Left kidney (tissue), 2 donors: ENCODE measurements around the gene DIDO1. TPM values are rescaled to one million over a fixed set of nuclear protein-coding genes. Genes with fewer than 3 reads are reported as not detected.

ENCODE experiments used
- DNase-seq: peaks from one replicate; pipeline ENCODE4 v3.0.0-alpha.2; 2013
- polyA plus RNA-seq: library from polyadenylated mRNA; unstranded; fragments of 120-200 nt; gene quantifications from one replicate; pipeline ENCODE4 v1.2.1, GENCODE V29; 2013; ENCODE audit not compliant: insufficient read length

The DIDO1 gene
- polyA plus RNA-seq, 1 donor = 66.2 TPM

DNA sequence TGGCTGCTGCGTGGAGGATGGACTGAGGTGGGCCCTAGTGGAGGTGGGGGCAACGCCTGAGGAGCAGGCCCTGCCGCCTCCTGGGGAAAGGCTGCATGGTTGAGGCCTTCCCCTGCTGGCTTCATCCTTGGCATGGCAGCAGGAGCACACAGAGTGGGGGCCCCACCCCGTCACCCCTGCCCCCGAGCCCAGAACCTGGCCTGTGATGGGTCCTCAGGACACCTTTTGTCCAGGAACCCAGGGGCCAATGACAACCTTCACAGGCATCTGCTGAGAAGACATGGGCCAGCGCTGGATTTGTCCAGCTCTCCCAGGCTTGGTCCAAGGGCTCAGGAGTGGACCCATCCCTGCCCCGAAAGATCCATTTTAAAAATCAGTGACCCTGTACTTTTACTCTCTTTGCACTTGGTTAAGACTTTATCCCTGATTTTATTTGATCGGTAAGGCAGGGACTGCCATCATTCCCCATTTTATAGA lies 25.6 kb upstream of the DIDO1 start:
- DNase-seq = no peak

DNA sequence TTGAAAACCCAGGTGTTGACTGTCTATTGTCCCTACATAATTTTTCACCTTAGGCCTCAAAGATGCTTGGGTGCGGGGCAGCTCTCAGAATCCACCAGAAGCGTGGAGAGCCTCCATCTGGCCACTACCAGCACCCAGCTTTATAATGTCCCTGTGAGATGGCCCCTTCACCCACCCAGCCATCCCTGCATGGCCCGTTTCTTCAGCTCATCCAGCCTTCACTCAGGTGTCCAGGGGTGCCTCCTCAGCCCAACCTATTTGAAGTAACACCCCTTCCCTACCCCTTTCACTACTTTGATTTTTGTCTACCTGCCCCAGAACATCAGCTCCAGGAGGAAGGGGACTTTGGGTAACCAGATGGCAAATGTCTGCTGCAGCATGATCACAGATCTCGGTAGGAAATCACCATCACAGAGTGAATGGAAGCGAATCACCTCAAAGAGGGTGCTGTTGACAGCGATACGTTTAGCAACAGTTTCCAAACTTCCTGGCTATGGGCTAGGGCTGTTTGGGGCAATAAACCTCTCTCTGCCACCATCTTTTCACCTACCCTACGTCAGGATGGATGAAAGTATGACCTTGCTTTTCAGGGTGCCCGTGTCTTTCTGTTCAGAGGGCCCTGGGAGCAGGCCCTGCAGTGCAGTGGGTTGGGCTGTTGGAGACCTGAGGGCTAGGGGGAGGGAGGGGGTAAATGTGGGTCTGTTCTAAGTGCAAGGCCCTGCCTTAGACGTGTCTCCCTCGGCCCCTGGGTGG lies 25.0 kb upstream of the DIDO1 start:
- no peak for DNase-seq

DNA sequence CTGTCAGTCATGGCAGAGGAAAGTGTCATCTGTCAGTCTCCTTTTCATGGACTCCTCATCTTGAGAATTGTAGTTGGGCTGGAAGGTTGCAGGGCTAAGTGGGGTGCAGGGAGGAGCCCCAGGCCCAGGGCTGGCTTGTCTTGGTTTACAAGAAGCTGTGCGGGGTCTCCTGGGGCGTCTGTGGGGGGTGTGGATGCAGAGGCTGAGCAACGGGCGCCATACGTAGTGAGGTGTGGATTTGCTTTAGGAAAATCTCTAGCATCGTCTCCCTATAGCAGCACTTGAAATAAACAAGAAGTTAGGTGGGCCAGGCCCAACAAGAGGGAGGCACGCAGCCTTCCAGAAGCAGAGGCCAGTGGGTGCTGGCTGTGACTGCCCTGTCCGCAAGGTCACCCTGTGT lies 24.4 kb upstream of the DIDO1 start:
- DNase-seq = no peak

DNA sequence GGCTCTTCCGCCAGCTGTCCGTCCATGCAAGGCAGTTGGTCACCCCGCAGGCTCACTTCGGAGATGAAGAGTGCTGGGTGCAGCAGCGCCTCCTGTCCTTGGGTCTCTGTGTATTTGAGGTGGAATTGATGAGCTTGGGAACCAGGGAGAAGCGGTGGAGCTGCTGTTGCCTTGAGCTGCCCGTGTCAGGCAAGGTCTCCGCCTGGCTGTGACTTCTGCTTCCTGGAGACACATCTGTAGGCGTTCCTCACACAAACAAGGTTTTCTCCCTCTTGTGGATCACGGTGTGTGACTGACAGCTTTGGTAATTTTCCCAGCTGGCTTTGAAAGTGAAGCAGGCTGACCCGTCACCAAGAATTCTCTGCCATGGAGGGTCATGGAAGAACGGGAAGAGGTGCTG lies 23.7 kb upstream of the DIDO1 start:
- no peak for DNase-seq

DNA sequence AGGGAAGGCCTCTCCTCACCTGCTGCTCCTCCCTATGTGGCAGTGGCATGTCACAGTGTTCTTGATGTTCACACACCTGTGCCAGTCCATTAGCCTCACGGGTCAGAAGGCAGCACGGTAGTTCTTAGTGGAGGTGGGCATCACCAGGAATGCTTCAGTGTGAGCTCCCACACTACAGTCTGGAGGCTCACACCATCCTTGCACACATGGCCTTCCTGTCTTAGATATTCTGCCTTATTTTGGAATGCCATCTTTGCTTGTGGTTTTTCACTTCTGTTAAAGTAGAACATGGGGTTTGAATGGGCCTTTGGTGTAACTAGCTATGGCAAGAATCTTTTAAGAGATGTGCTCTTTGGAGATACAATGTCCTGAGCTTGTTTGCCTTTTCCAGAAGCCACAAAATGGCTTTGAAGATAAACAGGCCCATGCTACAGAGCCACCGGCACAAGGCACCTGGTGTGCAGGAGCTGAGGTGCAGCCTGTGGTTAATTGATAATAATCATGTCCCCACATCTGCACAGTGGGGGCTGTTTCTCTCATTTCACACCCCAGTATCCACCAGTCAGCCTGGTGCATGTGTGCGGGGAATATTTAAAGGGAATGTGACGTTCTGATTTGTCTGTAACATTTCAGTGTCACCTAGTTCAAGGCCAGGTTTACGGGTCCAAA lies 23.0 kb upstream of the DIDO1 start:
- no peak for DNase-seq

DNA sequence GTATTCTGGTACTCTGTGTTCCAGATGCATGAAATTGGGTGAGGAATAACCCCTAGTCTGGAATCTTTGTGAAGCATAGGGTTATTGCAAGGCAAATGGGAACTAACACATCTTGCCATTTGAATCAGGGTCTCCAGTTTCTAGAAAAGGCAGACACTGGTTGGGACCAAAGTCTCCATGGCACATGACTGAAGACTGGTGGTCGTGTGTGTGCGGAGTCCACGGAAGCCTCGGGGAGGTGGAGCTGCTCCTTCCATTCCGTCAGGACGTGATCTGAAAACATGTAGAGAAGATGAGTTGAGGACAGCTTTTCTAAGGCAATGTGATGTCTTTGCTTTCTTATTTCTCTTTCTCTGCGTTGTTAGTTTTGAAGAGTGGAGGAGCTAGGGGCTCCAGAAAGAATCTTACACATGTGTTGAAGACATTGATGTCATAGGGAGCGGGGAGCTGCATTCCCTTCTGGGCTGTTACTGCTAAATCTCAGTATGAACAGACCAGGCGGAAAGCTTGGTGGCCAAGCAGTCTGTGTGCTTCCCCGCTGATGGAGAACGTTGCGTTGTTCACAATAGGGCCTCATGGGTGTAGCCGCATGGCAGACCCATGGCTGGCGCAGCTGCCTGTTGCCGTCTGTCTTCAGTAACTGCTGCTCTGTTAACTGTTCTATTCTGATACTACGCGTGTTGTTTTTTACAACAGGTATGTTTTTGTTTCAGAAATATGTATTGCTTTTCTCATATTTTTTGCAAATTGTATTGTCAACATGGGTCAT lies 21.4 kb upstream of the DIDO1 start:
- no peak for DNase-seq

DNA sequence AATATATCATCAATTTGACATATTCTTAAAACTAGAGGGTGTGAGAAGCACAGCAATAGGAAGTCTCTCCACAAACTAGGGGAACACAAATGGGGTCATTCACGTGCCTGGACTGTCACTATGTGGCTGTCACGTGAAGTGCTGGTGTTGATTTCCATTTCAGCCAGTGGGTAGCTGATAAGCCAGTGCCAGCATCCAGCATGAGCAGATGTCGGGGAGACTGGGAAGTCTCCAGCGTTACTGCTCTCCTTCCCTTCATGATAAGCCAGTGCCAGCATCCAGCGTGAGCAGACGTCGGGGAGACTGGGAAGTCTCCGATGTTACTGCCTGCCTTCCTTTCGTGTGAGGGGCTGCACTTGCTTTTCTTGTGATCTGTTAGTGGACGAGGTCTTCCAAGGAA lies 20.6 kb upstream of the DIDO1 start:
- DNase-seq = no peak

DNA sequence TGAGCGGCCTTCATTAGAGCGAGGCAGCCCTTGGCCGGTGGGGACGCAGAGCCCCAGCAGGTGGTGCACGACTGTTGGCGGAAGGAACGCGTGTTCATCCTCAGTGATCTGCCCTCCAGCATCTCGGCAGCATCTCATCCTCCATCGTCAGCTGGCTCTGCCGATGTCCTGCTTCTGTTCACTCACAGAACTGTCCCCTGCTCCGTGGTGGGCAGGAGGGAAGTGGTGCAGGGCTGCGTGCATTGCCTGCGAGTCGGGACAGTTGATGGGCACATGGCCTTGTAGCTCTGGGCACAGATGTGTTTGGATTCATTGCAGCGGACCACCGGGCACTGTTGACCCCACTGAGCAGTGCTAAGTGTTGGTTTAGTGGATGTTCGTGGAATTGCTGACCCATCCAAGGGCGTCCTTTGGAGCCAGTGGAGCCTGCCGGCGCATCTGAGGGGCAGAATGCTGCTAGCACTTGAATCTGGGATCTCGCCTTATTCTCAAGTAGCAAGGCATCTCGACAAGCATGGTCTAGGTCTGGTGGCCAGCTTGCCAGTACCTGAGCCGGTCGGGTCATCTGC lies 19.6 kb upstream of the DIDO1 start:
- no peak for DNase-seq

DNA sequence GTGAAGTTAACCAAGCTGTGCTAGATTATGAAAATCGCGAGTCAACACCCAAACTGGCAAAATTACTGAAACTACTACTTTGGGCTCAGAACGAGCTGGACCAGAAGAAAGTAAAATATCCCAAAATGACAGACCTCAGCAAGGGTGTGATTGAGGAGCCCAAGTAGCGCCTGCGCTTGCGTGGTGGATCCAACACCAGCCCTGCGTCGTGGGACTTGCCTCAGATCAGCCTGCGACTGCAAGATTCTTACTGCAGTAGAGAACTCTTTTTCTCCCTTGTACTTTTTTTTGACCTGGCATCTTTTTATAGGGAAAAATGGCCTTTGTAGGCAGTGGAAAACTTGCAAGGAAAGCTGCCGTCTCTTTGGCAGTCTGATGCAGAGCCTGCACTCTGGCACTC lies 18.4 kb upstream of the DIDO1 start:
- DNase-seq = no peak

DNA sequence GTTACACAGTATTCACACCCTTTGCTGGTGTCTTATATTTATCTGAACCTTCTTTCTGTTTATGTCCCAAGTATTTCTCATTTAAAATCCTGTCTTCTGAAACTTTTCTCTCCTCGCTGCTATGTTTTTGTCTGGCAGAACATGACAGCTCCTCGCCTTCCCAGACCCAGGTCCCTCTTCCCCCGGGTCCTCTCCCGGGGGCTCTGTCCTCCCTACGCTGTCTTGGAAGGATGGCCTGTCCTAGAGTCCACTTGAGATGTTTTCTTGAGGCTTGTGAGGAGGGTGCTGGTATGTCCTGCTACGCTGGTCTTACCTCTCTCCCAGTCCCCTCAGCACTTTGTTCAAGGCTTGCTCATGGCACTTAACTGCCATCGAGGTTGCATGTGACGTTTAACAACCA lies 17.9 kb upstream of the DIDO1 start:
- DNase-seq = no peak

DNA sequence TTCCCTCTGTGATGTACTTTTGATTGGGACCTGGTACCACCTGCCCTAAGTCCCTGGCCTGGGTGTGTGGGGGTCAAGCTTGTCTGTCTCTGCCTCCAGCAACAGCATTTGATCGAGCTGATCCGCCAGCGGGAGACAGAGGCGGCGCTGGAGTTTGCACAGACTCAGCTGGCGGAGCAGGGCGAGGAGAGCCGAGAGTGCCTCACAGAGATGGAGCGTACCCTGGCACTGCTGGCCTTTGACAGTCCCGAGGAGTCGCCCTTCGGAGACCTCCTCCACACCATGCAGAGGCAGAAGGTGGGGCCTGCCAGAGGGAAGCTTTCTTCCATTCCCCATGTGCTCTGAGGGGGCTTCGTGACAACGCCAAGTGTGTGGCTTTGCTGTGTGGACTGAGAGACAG lies 17.1 kb upstream of the DIDO1 start:
- no peak for DNase-seq

DNA sequence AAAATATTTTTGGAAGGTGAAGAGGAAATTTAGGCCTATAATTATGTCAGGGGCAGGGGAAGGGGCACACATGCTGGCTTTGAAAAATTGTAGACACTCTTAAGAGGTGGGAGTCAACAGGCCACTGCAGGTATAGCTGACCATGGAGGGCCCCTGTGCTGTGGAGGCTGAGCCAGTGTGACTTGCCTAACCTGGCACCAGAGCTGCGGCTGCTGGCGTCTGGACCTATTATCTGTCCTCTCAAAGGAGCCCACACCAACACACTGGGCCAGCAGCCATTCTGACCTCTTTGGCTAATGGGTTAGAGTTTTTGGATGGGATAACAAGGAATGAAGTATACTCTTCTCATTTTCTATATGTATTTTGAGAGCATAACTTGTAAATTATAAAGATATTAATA lies 16.2 kb upstream of the DIDO1 start:
- DNase-seq = no peak

DNA sequence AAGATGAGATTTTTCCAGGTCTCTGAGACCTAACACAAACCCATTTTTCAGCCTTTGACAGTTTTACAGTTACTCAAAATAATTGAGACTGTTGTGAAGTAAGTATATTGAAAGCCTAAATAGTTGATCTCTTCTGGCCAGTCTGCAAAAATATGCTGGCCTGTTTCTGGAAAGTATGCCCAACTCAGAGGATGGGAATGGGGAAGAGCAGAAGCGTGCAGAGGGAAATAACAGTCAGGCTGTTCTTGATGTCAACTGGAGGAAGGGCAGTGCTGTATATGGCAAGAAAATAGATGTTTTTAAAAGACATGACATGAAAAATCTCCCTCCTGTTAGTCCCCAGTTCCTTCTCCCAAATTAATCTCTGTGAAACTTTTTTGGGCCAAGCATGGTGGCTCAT lies 15.5 kb upstream of the DIDO1 start:
- DNase-seq = no peak

DNA sequence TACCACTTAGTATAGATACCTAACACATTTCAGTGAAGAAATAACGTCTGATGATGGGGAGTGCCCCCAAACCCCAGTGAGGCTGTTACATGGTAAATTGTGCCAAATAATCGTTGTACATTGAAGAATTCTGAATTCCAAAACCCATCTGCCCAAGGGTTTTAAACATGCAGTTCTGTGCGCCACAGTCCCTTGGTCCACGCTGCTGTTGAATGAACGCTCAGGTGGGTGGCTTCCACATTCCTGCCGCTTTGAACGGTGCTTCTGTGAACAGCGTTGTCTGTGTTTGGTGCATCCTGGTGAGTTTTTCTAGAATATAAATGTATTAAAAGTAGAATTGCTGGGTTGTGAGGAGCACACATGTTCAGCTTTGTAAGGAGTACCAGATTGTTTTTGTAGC lies 14.6 kb upstream of the DIDO1 start:
- DNase-seq = no peak

DNA sequence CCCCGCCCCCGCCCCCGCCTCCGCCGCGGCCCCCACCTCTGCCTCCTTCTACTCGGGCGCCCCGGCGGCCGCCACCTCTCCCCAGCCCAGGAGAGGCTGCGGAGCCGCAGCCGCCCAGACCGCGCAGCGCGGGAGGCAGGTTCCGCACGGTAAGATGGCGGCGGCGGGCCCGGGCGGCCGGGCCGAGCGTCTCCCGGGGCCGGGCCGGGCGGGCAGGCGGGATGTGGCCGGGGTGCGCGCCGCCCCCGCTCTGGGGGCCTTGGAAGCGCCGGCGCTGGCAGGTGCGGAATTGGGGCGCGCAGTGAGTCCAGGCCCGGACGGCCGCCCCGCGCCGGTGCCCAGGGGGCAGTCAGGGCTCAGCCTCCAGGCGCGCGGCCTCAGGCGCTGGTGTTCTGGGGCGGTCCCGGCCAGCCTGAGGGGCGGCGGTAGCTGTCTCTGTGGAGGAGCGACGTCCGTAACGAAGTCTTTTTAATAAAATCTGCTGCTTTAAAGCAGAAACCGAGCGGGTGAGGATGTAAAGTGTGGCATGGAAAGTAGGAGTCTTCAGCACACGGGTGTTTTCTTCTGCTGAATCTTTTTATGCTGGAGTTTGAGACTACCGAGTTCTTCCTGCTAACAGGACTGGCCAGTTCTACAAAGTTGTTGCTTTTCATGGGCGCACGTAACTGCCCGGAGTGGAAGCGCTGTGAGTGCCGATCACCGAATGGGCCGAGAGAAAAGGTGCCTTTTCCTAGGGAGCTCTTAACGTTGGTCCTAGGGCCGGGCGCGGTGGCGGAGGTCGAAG lies 12.0 kb upstream of the DIDO1 start, which contains the start of gene GID8:
GID8 (plus strand) TSS at position 43 of the 784 bp plus-strand sequence. CDS start 3,356 bp downstream, outside the sequence.
- no peak for DNase-seq

DNA sequence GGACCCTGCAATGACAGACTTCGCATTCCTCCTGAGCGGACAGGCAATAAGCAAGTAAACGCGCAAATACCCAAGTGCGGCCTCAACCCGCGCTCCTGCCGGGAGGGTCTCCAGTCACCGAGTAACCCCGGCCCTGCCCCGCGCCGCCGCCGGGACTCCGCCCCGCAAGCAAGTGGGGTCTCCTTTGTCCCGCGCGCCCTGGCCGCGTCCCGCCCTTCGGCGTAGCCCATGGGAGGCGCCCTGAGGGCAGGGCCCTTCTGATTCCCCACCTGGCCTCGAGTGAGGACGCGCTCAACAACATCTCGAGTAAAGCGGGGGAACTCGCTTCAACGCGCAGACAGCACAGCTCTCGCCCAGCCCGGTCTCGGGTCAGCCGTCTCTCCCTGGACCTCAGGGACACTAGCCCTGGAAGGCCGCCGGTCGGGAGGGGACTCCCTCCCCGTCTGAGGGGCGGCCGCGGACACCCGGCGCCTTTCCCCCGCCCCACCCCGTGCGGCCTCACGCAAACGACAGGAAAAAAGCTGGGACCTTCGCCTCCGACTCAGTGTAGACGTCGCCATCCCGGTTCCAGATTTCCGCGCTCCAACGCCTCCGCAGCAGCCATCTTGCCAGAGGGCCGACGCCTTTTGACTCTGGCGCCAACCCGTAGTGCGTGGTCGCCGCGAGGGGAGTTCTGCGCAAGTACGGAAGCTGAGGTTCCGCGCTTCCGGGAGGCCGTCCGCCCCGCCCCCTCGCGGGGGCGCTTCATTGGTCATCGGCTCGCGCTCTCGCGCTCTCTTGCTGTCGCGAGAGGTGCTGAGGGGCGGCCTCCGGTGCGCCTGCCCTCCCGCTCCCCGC lies 11.2 kb upstream of the DIDO1 start:
- DNase-seq = peak; percentile 94

DNA sequence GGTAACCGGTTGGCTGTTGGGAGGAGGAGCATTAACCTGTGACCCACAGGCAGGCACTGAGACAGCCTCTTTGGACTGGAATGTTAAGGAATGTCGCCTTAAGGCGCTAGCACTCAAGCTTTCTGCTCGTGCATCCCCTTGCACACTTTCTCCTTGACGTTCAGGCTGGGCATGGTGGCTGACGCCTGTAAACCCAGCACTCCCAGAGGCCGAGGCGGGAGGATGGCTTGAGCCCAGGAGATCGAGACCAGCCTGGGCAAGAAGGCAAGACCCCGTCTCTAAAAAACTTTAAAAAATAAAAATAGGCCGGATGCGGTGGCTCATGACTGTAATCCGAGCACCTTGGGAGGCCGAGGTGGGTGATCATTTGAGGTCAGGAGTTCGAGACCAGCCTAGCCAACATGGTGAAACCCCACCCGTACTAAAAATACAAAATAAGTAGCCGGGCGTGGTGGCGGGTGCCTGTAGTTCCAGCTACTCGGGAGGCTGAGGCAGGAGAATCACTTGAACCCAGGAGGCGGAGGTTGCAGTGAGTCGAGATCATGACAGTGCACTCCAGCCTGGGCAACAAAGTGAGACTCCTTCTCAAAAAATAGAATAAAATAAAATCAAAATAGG lies 9.8 kb upstream of the DIDO1 start:
- no peak for DNase-seq

DNA sequence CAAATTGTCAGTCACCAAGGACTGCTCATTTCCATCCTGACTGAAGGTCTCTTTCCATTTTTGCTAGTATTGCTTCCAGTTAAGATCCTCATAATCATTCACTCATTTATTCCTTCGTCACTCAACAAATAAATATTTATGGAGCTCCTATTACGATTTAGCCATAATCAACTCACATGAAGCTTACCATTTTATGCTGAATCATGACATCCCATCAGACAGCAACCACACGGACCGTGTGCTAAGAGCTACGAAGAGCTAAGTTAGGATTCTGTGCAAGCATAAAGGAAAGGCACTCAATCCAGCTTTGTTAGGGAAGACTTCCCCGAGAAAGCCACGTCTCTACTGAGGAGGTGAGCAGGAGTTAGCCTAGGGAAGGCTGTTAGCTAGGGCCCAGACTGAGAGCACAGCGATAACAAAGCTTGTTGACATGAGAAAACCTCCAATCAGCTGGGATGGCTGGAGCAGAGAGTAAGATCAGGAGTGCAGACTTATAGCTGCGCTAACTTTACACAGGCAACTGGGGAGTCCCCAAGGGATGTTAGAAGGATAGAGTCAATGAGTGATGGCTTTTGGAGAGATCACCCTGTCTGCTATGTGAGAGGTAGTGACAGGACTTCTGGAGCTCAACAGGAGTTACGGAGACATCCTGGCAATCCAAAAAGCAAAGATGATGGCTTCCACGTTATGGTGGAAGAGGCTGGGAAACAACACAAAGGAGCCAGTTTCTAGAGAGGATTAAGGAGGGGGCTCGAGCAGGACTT lies 9.1 kb upstream of the DIDO1 start:
- DNase-seq = no peak

DNA sequence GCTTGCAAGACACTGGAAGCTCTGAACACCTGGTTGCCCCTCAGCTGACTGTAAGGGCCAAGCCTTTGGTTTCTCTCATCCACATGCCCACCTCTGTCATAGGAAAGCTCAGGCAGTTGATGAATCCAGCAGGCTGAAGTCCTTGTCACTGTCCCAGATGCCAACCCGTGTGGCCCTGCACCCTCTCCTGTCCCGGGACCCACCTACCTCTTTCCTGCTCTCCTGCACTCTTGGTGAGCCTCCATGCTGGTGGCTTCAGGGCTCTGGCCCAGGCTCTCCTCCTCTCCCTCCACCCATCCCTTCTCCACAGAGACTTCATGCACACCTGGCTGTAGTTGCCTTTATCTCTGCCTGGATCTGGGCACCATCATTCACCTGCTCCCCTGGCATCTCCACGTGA lies 7.7 kb upstream of the DIDO1 start:
- no peak for DNase-seq

DNA sequence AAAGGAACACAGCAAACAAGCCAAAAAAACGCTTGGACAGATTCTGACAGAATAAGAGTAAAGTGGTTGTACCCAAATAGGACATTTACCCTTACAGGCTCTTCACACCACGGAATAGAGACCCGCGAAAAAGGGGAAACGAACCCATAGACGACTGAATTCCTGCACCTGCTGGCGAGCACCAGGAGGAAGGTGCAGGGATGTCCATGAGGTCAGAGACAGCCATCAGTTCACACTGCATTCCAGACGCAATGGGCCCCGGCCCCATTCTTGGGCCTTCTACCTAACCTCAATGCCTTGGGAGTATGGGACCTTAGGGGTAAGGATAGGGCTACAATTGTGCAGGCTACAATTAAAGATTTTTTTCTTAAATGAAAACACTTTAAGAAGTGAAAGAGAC lies 5.2 kb upstream of the DIDO1 start:
- DNase-seq = no peak
